ENCODE results near the gene IL24. TPM values are rescaled to one million over a fixed set of nuclear protein-coding genes. Genes with fewer than 3 reads are reported as not detected.

Gene IL24
- total RNA-seq, 4 donors from 2014 or later: not detected

- Histone ChIP-seq H3K4me3 (no peak overlapping the region), H3K4me1 (no peaks in the 10 kb centered on the region), H3K27ac (no peak overlapping the region), H3K36me3 (no peaks in the 10 kb centered on the region), H3K27me3 (no peaks in the 10 kb centered on the region), H3K9me3 (peaks cover 0 to 2% of the 10 kb centered on the region in 2 donors)
- TF ChIP-seq CTCF (IDR thresholded peaks at IDR 0.05) (no peak), POLR2A (IDR thresholded peaks at IDR 0.05) (no peak)
- DNase-seq: no peak
- intact Hi-C loops (cut with DNase I; ENCODE audit: low total_unique reads): no loop called here
Observed at GRCh38 chr1:206854401-206855129, 42.7 kb upstream of the IL24 start.

DNA sequence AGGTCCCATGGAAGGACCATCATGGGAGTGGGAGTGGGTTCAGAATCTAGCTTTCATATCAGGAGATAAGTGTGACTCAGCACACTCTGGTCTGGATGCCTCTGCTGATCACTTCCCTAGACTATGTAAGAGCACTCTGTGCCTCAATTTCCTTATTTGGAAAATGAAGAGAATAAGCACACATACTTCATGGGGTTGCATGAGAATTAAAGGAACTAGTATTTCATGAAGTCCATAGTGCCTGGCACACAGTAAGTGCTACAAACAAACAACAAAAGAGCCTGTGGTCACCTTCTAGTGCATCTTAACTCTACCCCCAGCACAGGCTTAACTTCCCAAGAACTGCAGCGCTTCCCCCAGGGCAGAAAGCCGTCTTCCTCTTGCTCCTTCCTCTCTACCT is 41.4 kb upstream of the IL24 start:
- no peak for DNase-seq
- intact Hi-C loops (cut with DNase I; ENCODE audit: low total_unique reads): no loop called here
- Histone ChIP-seq H3K36me3 (no peaks in the 10 kb centered on the region), H3K4me3 (no peak overlapping the region), H3K9me3 (peaks cover 0 to 2% of the 10 kb centered on the region in 2 donors), H3K4me1 (no peaks in the 10 kb centered on the region), H3K27ac (no peak overlapping the region), H3K27me3 (no peaks in the 10 kb centered on the region)
- TF ChIP-seq POLR2A (IDR thresholded peaks at IDR 0.05): no peak
- TF ChIP-seq CTCF (IDR thresholded peaks at IDR 0.05): no peak

GRCh38 chr1:206856674-206857464 is 40.4 kb upstream of the IL24 start:
- intact Hi-C loops (cut with DNase I; ENCODE audit: low total_unique reads): no loop called here
- H3K27me3 ChIP-seq: no peaks in the 10 kb centered on the region
- H3K36me3 ChIP-seq: no peaks in the 10 kb centered on the region
- H3K27ac ChIP-seq: no peak overlapping the region
- TF ChIP-seq CTCF (IDR thresholded peaks at IDR 0.05) (no peak), POLR2A (IDR thresholded peaks at IDR 0.05) (no peak)
- H3K9me3 ChIP-seq: peaks cover 0 to 2% of the 10 kb centered on the region in 2 donors
- no peaks in the 10 kb centered on the region for H3K4me1 ChIP-seq
- DNase-seq: no peak
- H3K4me3 ChIP-seq: no peak overlapping the region

GRCh38 chr1:206859082-206859521 is 38.1 kb upstream of the IL24 start:
- H3K9me3 ChIP-seq: no peaks in the 10 kb centered on the region
- H3K27me3 ChIP-seq: no peaks in the 10 kb centered on the region
- DNase-seq: no peak
- H3K36me3 ChIP-seq: no peaks in the 10 kb centered on the region
- no peaks in the 10 kb centered on the region for H3K4me1 ChIP-seq
- intact Hi-C loops (cut with DNase I; ENCODE audit: low total_unique reads): no loop called here
- H3K4me3 ChIP-seq: no peak overlapping the region
- TF ChIP-seq CTCF (IDR thresholded peaks at IDR 0.05): no peak
- TF ChIP-seq POLR2A (IDR thresholded peaks at IDR 0.05): no peak
- no peak overlapping the region for H3K27ac ChIP-seq

DNA sequence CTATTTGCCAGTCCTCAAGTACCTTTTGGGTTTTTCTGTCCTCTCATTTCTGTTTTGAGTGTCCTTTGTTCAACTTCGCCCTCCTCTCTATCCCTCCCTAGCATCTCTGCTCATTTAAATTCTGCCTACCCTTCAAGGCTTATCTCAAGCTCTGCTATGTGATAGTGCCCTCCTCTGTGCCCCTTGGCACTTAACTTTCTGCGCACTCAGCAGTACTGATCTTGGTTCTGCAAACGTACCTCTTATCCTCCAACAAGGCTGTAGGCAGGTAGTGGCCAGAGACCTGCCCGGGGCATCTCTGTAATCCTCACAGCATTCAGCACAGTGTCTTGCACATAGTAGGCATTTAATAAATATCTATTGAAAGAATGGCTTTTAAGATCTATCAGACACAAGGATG is 37.1 kb upstream of the IL24 start:
- intact Hi-C loops (cut with DNase I; ENCODE audit: low total_unique reads): no loop called here
- Histone ChIP-seq H3K9me3 (no peaks in the 10 kb centered on the region), H3K36me3 (no peaks in the 10 kb centered on the region), H3K27ac (no peak overlapping the region), H3K27me3 (no peaks in the 10 kb centered on the region), H3K4me3 (no peak overlapping the region), H3K4me1 (no peaks in the 10 kb centered on the region)
- DNase-seq: no peak
- no peak for TF ChIP-seq POLR2A (IDR thresholded peaks at IDR 0.05)

Data from uterus (tissue), 4 donors.